Trophoblast cell (in vitro differentiated cells and primary cell): Measurements from ENCODE around the gene ELOVL6.

ENCODE experiments used
- DNase-seq, 2 donors: peaks; one replicate each; pipeline ENCODE4 v3.0.0-alpha.2; 2016
- H2AFZ ChIP-seq: 2 replicates; pipeline ENCODE4 v1.6.1; 2013; ENCODE audit warnings: low read length, moderate library complexity, mild to moderate bottlenecking; ENCODE audit not compliant: insufficient read depth, poor library complexity
- H2AK5ac ChIP-seq: 2 replicates; pipeline ENCODE4 v1.6.1; 2013; ENCODE audit warnings: mild to moderate bottlenecking, low read length
- H2BK120ac ChIP-seq: 2 replicates; pipeline ENCODE4 v1.6.1; 2013; ENCODE audit warnings: low read length, mild to moderate bottlenecking, moderate library complexity; ENCODE audit not compliant: insufficient read depth, poor library complexity
- H2BK12ac ChIP-seq: 2 replicates; pipeline ENCODE4 v1.6.1; 2013; ENCODE audit warnings: mild to moderate bottlenecking, low read length, moderate library complexity
- H2BK5ac ChIP-seq: 2 replicates; pipeline ENCODE4 v1.6.1; 2013; ENCODE audit warnings: low read length, low read depth, moderate library complexity, mild to moderate bottlenecking; ENCODE audit not compliant: poor library complexity
- H3K14ac ChIP-seq: 2 replicates; pipeline ENCODE4 v1.6.1; 2013; ENCODE audit warnings: mild to moderate bottlenecking, low read length
- H3K18ac ChIP-seq: 2 replicates; pipeline ENCODE4 v1.6.1; 2013; ENCODE audit warnings: mild to moderate bottlenecking, low read length
- H3K23ac ChIP-seq: 2 replicates; pipeline ENCODE4 v1.6.1; 2013; ENCODE audit warnings: low read length
- H3K27ac ChIP-seq: 2 replicates; pipeline ENCODE4 v1.5.1; 2013; ENCODE audit warnings: low read depth, mild to moderate bottlenecking, inconsistent platforms, low read length, moderate library complexity
- H3K27me3 ChIP-seq: 2 replicates; pipeline ENCODE4 v1.6.1; 2013; ENCODE audit warnings: inconsistent platforms, mild to moderate bottlenecking, low read length, moderate library complexity; ENCODE audit not compliant: insufficient read depth
- H3K36me3 ChIP-seq, 2 experiments: 1 replicate in 1 of 2; 2 replicates in 1 of 2; pipeline ENCODE4 v1.6.1; 2013; ENCODE audit warnings: low read length in 2 of 2, mild to moderate bottlenecking in 2 of 2, moderate library complexity in 1 of 2; ENCODE audit not compliant: insufficient read depth in 2 of 2, control insufficient read depth in 1 of 2
- H3K4ac ChIP-seq: 2 replicates; pipeline ENCODE4 v1.6.1; 2013; ENCODE audit warnings: low read depth, mild to moderate bottlenecking, low read length, moderate library complexity
- H3K4me1 ChIP-seq, 2 experiments: 1 replicate in 1 of 2; 2 replicates in 1 of 2; pipeline ENCODE4 v1.6.1; 2013; ENCODE audit warnings: low read length in 2 of 2, mild to moderate bottlenecking in 2 of 2, moderate library complexity in 1 of 2; ENCODE audit not compliant: insufficient read depth in 2 of 2, control insufficient read depth in 1 of 2
- H3K4me2 ChIP-seq: 2 replicates; pipeline ENCODE4 v1.6.1; 2013; ENCODE audit warnings: inconsistent platforms, mild to moderate bottlenecking, low read length, moderate library complexity
- H3K4me3 ChIP-seq: 2 replicates; pipeline ENCODE4 v1.5.1; 2013; ENCODE audit warnings: mild to moderate bottlenecking, low read depth, low read length, inconsistent platforms
- H3K79me1 ChIP-seq: one replicate; pipeline ENCODE4 v1.6.1; 2013; ENCODE audit warnings: low read length
- H3K79me2 ChIP-seq: 2 replicates; pipeline ENCODE4 v1.6.1; 2013; ENCODE audit warnings: low read length, mild to moderate bottlenecking; ENCODE audit not compliant: control insufficient read depth, insufficient read depth, poor library complexity
- H3K9ac ChIP-seq: 2 replicates; pipeline ENCODE4 v1.6.1; 2013; ENCODE audit warnings: mild to moderate bottlenecking, low read length
- H3K9me3 ChIP-seq: 2 replicates; pipeline ENCODE4 v1.6.1; 2013; ENCODE audit warnings: low read depth, mild to moderate bottlenecking, control low read depth, inconsistent platforms, low read length; ENCODE audit not compliant: insufficient read depth
- H4K12ac ChIP-seq: 2 replicates; pipeline ENCODE4 v1.6.1; 2013; ENCODE audit warnings: low read depth, mild to moderate bottlenecking, low read length, moderate library complexity
- H4K8ac ChIP-seq: 2 replicates; pipeline ENCODE4 v1.6.1; 2013; ENCODE audit warnings: low read depth, mild to moderate bottlenecking, low read length, moderate library complexity
- H4K91ac ChIP-seq: one replicate; pipeline ENCODE4 v1.6.1; 2013; ENCODE audit warnings: low read depth, mild to moderate bottlenecking, low read length, moderate library complexity
- WGBS: extraction: QIAGEN DNeasy Blood & Tissue Kit; methylation state at CpG from one replicate; pipeline ENCODE4 v1.1.7; 2013; ENCODE audit warnings: missing lambda C conversion rate; ENCODE audit not compliant: insufficient read length, insufficient coverage; ENCODE audit errors: extremely low coverage; 5-methylcytosine and 5-hydroxymethylcytosine counted together

The ELOVL6 gene

DNA sequence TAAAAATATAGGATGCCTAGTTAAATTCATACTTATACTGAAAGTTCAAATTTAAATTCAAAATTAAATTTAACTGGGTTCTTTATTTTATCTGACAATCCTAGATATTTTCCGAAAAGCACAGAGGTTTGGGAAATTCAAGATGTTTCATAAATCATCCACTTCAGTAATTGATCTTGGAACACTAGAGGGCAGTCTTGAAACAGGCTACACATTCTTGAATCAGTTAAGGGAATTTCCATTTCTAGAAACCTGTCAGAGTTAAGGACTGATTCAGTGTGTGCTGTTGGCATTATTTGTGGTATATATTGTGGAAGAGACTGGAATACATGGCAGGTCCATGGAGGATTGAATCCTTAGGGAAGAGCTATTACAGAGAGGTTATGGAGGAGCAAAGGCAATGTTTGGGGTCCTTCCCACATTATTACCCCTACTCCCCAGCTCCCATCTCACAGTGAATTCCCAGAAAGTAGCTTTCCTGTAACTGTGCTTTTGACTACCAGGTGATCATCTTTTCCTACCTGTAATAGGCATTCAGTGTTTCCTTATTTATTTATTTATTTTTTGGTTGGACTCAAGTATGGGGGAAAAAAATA lies 192.9 kb downstream of the ELOVL6 start:
- no peak overlapping the region for H3K4me3 ChIP-seq
- no peaks in the 10 kb centered on the region for H3K36me3 ChIP-seq
- no peak overlapping the region for H2BK5ac ChIP-seq
- no peak overlapping the region for H4K8ac ChIP-seq
- H3K4me2 ChIP-seq = no peak overlapping the region
- H3K14ac ChIP-seq = no peak overlapping the region
- no peaks in the 10 kb centered on the region for H3K9me3 ChIP-seq
- no peak overlapping the region for H2BK120ac ChIP-seq
- H3K27me3 ChIP-seq = no peaks in the 10 kb centered on the region
- no peak overlapping the region for H3K18ac ChIP-seq
- no peak overlapping the region for H3K23ac ChIP-seq
- H3K4ac ChIP-seq = no peak overlapping the region
- WGBS = no CpG with 5 or more reads among the region's 1 CpG
- H2AK5ac ChIP-seq = no peak overlapping the region
- no peaks in the 10 kb centered on the region for H3K79me2 ChIP-seq
- H2BK12ac ChIP-seq = no peak overlapping the region
- H3K27ac ChIP-seq = no peak overlapping the region
- peak overlapping the region; percentile 2 for H4K91ac ChIP-seq
- no peak overlapping the region for H2AFZ ChIP-seq
- peak; percentile 4 to 88 for DNase-seq
- no peak overlapping the region for H3K9ac ChIP-seq
- H3K4me1 ChIP-seq = peaks cover 0 to 2% of the 10 kb centered on the region in 2 experiments
- H4K12ac ChIP-seq = no peak overlapping the region
- peaks cover 1% of the 10 kb centered on the region for H3K79me1 ChIP-seq

DNA sequence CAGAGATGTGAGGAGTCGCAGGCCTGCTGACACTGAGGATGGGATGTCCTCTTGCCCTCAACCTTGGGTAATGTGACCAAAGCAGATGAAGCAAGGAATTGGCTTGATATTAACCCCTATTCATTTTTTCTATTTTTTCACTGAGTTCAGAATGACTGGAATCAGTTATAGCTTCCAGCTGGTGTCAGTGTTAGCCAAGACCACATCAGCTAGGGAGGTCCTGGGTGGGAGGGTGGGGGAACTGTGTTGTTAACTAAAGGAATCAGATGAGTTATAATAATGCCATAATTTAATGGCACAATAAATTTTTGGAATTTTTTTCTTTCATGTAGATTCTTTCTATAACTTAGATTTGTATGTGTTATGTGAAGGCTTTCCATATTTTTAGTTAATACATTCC lies 193.9 kb downstream of the ELOVL6 start:
- no peaks in the 10 kb centered on the region for H3K27me3 ChIP-seq
- no peak for DNase-seq
- no peak overlapping the region for H2AK5ac ChIP-seq
- H3K79me1 ChIP-seq = no peaks in the 10 kb centered on the region
- H3K23ac ChIP-seq = no peak overlapping the region
- no peak overlapping the region for H2BK120ac ChIP-seq
- no CpG with 5 or more reads among the region's 1 CpG for WGBS
- H3K4ac ChIP-seq = no peak overlapping the region
- H3K4me3 ChIP-seq = no peak overlapping the region
- H2AFZ ChIP-seq = no peak overlapping the region
- H3K27ac ChIP-seq = no peak overlapping the region
- H2BK12ac ChIP-seq = no peak overlapping the region
- H3K9ac ChIP-seq = no peak overlapping the region
- H4K91ac ChIP-seq = no peak overlapping the region
- no peak overlapping the region for H4K12ac ChIP-seq
- no peak overlapping the region for H3K4me2 ChIP-seq
- no peak overlapping the region for H2BK5ac ChIP-seq
- no peaks in the 10 kb centered on the region for H3K9me3 ChIP-seq
- peaks cover 0 to 2% of the 10 kb centered on the region in 2 experiments for H3K4me1 ChIP-seq
- H3K18ac ChIP-seq = no peak overlapping the region
- H3K79me2 ChIP-seq = no peaks in the 10 kb centered on the region
- H3K36me3 ChIP-seq = no peaks in the 10 kb centered on the region
- H3K14ac ChIP-seq = no peak overlapping the region
- H4K8ac ChIP-seq = no peak overlapping the region

DNA sequence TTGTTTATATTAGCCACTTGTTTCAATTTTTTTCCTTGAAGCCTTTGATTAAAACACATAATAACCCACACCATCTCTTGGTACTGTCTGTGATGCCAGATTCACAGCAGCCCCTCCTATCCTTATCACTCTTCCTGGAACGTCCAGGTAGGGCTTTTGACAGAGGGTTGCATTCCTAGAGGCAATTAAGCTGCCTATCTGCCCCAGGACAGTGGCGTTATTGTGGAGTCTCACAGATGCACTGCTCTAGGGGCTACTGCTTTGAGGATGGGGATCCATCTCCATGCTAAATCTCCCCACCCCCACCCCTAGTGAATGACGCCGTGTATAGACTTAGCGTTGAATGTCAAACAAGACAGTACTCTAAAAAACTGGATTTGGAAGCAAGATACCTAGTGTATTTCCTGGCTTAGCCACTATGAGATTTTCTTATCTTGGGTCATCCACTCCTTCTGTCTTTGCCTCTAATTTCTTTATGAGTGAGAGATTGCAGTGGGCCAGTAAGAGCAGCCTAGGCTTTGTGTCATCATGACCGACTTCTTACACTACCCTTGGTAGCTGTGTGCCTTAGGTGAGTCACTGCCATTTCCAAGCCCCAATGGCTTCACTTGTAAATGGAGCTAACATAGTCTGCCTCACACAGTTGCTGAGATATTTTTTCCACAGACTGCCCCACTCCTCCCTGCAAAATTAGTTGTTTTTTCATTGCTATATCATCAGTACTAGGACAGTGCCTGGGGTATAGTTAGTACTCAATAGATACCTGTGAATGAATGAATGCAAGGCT lies 194.8 kb downstream of the ELOVL6 start:
- H2BK12ac ChIP-seq = no peak overlapping the region
- peaks cover 0 to 1% of the 10 kb centered on the region in 2 experiments for H3K4me1 ChIP-seq
- H3K4ac ChIP-seq = no peak overlapping the region
- H3K79me1 ChIP-seq = no peaks in the 10 kb centered on the region
- no peak overlapping the region for H2BK120ac ChIP-seq
- H4K8ac ChIP-seq = no peak overlapping the region
- H3K23ac ChIP-seq = no peak overlapping the region
- no peak overlapping the region for H3K4me2 ChIP-seq
- no peak overlapping the region for H2BK5ac ChIP-seq
- H3K27me3 ChIP-seq = no peaks in the 10 kb centered on the region
- no peaks in the 10 kb centered on the region for H3K79me2 ChIP-seq
- no peak overlapping the region for H4K91ac ChIP-seq
- H4K12ac ChIP-seq = no peak overlapping the region
- H3K9ac ChIP-seq = no peak overlapping the region
- H3K18ac ChIP-seq = no peak overlapping the region
- H2AFZ ChIP-seq = no peak overlapping the region
- H2AK5ac ChIP-seq = no peak overlapping the region
- H3K27ac ChIP-seq = no peak overlapping the region
- H3K14ac ChIP-seq = no peak overlapping the region
- no peak for DNase-seq
- H3K4me3 ChIP-seq = no peak overlapping the region
- no peaks in the 10 kb centered on the region for H3K9me3 ChIP-seq
- H3K36me3 ChIP-seq = no peaks in the 10 kb centered on the region
- WGBS = no CpG with 5 or more reads among the region's 6 CpGs

DNA sequence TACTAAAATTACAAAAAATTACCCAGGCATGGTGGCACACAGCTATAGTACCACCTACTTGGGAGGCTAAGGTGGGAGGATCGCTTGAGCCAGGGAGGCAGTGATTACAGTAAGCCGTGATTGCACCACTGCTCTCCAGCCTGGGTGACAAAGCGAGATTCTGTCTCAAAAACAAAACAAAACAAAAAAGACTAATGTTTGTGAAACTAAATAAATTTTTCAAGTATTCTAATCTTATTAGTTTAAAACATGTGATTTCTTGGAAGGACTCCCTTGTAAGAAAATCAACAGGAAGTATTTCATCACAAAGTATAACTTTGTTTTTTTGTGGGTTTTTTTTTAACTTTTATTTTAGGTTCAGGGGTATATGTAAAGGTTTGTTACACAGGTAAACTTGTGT lies 196.1 kb downstream of the ELOVL6 start:
- no peak for DNase-seq
- Histone ChIP-seq H3K4me1 (no peaks in the 10 kb centered on the region), H3K27ac (no peak overlapping the region), H2AFZ (no peak overlapping the region), H3K9ac (no peak overlapping the region), H3K9me3 (no peaks in the 10 kb centered on the region), H3K4me3 (no peak overlapping the region), H2AK5ac (no peak overlapping the region), H2BK120ac (no peak overlapping the region), H4K91ac (no peak overlapping the region), H4K12ac (no peak overlapping the region), H3K4me2 (no peak overlapping the region), H2BK12ac (no peak overlapping the region), H3K14ac (no peak overlapping the region), H3K79me1 (no peaks in the 10 kb centered on the region), H3K79me2 (no peaks in the 10 kb centered on the region), H2BK5ac (no peak overlapping the region), H3K36me3 (no peaks in the 10 kb centered on the region), H3K23ac (no peak overlapping the region), H3K4ac (no peak overlapping the region), H4K8ac (no peak overlapping the region), H3K27me3 (no peaks in the 10 kb centered on the region), H3K18ac (no peak overlapping the region)
- WGBS = no CpG with 5 or more reads among the region's 3 CpGs
